K562 (cell line): ENCODE measurements around the gene RNF44. TPM values are rescaled to one million over a fixed set of nuclear protein-coding genes. Genes with fewer than 3 reads are reported as not detected.

Experiments
- ARID3B ChIP-seq: fragments of 250-450 bp; sonication (Bioruptor Pico); IDR thresholded peaks from 2 replicates; pipeline ENCODE4 v1.4.0; 2020; ENCODE audit warnings: borderline replicate concordance
- ASH1L ChIP-seq: fragments of 450-650 bp; IDR thresholded peaks from 2 replicates; pipeline ENCODE4 v1.6.1; 2018; ENCODE audit warnings: borderline replicate concordance, mild to moderate bottlenecking, low read depth; ENCODE audit not compliant: partially characterized antibody
- BRD4 ChIP-seq: fragments of 200-600 bp; sonication (generic); IDR thresholded peaks from 2 replicates; pipeline ENCODE4 v1.6.1; 2017; ENCODE audit warnings: inconsistent platforms
- CEBPB ChIP-seq: fragments of 450-650 bp; IDR thresholded peaks from 2 replicates; pipeline ENCODE4 v1.6.1; 2016; ENCODE audit warnings: missing genetic modification characterization, missing compliant biosample characterization
- ETV1 ChIP-seq: fragments of 450-650 bp; conservative IDR thresholded peaks from 2 replicates; pipeline ENCODE4 v1.6.1; 2016; ENCODE audit warnings: missing genetic modification characterization, control low read depth, low read depth, missing compliant biosample characterization
- GABPB1 ChIP-seq: sonication (generic); formaldehyde crosslinking; IDR thresholded peaks from 2 replicates; pipeline ENCODE4 v1.8.0; 2022; ENCODE audit warnings: mild to moderate bottlenecking, missing genetic modification reagents
- GTF2E2 ChIP-seq: fragments of 200-800 bp; sonication (Bioruptor generic); IDR thresholded peaks from 2 replicates; pipeline ENCODE4 v1.6.1; 2016; ENCODE audit warnings: missing genetic modification characterization, missing compliant biosample characterization
- NFIX ChIP-seq: fragments of 250-450 bp; sonication (Bioruptor Pico); IDR thresholded peaks from 2 replicates; pipeline ENCODE4 v1.4.0; 2020; ENCODE audit warnings: low read depth, mild to moderate bottlenecking, moderate library complexity
- SAP30 ChIP-seq: fragments of 200-600 bp; sonication (generic); IDR thresholded peaks from 2 replicates; pipeline ENCODE4 v1.6.1; 2012; ENCODE audit warnings: borderline replicate concordance, low read depth, mild to moderate bottlenecking, moderate library complexity, low read length, control low read depth, inconsistent platforms; ENCODE audit not compliant: insufficient read depth, poor library complexity, severe bottlenecking
- U2AF1 ChIP-seq: fragments of 200-400 bp; formaldehyde crosslinking; optimal IDR thresholded peaks from 2 replicates; pipeline ENCODE3; 2017; ENCODE audit warnings: mild to moderate bottlenecking, low read depth, low read length, moderate library complexity
- ZBTB2 ChIP-seq: fragments of 450-650 bp; IDR thresholded peaks from 2 replicates; pipeline ENCODE4 v1.6.1; 2016; ENCODE audit warnings: antibody characterized with exemption
- ZNF77 ChIP-seq: fragments of 250-450 bp; sonication (Bioruptor Pico); IDR thresholded peaks from 2 replicates; pipeline ENCODE4 v1.5.0; 2020
- polyA plus RNA-seq, 8 experiments: library from polyadenylated mRNA; depleted of rRNA in 4 of 8; stranded (reverse) in 5 of 8; unstranded in 3 of 8; fragments of >200 nt; fragmentation: Nextera tagmentation in 2 of 8; fragmentation: Illumina TruSeq in 1 of 8; extraction: Ambion mirVana in 2 of 8; extraction: Trizol in 1 of 8; gene quantifications; 2 replicates each; pipeline versions ENCODE4 v1.2.1 to v1.2.3, GENCODE V29; 2011 to 2014; ENCODE audit warnings: inconsistent platforms in 1 of 8, missing spikeins in 1 of 8
- total RNA-seq, 7 experiments: library from RNA; depleted of rRNA in 6 of 7; stranded (reverse); fragments of >200 nt in 6 of 7; fragmentation: Illumina TruSeq in 2 of 7; extraction: Trizol in 2 of 7; gene quantifications; 2 replicates each; pipeline versions ENCODE4 v1.2.1 to v1.2.3, GENCODE V29; 2011 to 2021; ENCODE audit warnings: low replicate concordance in 1 of 7
- TF ChIP-seq, protein P1 (sequence below): fragments of 450-650 bp; IDR thresholded peaks from 2 replicates; pipeline ENCODE4 v1.6.1; 2016; ENCODE audit warnings: mild to moderate bottlenecking, moderate library complexity

The RNF44 gene
- total and polyA plus RNA-seq, 9 of the 15 experiments (the other 6 are each of a cell fraction or from before 2014, with no cell fraction given) = 1.6 to 82.6 (median 7.4) TPM

- TF ChIP-seq BRD4 (0 out of 2 replicates have a peak, but pooled peaks have one; percentile 35), ARID3B (CRISPR knock-in tag) (no peak), ETV1 (tag) (peak; percentile 70), GABPB1 (CRISPR knock-in tag) (peak; percentile 94), NFIX (no peak), ASH1L (no peak), ZNF77 (CRISPR knock-in tag) (no peak), ZBTB2 (no peak), GTF2E2 (tag) (0 out of 2 replicates have a peak, but pooled peaks have one; percentile 0), SAP30 (peak; percentile 42), U2AF1 (no peak), CEBPB (tag) (peak; percentile 94)
- TF ChIP-seq, protein P1, sequence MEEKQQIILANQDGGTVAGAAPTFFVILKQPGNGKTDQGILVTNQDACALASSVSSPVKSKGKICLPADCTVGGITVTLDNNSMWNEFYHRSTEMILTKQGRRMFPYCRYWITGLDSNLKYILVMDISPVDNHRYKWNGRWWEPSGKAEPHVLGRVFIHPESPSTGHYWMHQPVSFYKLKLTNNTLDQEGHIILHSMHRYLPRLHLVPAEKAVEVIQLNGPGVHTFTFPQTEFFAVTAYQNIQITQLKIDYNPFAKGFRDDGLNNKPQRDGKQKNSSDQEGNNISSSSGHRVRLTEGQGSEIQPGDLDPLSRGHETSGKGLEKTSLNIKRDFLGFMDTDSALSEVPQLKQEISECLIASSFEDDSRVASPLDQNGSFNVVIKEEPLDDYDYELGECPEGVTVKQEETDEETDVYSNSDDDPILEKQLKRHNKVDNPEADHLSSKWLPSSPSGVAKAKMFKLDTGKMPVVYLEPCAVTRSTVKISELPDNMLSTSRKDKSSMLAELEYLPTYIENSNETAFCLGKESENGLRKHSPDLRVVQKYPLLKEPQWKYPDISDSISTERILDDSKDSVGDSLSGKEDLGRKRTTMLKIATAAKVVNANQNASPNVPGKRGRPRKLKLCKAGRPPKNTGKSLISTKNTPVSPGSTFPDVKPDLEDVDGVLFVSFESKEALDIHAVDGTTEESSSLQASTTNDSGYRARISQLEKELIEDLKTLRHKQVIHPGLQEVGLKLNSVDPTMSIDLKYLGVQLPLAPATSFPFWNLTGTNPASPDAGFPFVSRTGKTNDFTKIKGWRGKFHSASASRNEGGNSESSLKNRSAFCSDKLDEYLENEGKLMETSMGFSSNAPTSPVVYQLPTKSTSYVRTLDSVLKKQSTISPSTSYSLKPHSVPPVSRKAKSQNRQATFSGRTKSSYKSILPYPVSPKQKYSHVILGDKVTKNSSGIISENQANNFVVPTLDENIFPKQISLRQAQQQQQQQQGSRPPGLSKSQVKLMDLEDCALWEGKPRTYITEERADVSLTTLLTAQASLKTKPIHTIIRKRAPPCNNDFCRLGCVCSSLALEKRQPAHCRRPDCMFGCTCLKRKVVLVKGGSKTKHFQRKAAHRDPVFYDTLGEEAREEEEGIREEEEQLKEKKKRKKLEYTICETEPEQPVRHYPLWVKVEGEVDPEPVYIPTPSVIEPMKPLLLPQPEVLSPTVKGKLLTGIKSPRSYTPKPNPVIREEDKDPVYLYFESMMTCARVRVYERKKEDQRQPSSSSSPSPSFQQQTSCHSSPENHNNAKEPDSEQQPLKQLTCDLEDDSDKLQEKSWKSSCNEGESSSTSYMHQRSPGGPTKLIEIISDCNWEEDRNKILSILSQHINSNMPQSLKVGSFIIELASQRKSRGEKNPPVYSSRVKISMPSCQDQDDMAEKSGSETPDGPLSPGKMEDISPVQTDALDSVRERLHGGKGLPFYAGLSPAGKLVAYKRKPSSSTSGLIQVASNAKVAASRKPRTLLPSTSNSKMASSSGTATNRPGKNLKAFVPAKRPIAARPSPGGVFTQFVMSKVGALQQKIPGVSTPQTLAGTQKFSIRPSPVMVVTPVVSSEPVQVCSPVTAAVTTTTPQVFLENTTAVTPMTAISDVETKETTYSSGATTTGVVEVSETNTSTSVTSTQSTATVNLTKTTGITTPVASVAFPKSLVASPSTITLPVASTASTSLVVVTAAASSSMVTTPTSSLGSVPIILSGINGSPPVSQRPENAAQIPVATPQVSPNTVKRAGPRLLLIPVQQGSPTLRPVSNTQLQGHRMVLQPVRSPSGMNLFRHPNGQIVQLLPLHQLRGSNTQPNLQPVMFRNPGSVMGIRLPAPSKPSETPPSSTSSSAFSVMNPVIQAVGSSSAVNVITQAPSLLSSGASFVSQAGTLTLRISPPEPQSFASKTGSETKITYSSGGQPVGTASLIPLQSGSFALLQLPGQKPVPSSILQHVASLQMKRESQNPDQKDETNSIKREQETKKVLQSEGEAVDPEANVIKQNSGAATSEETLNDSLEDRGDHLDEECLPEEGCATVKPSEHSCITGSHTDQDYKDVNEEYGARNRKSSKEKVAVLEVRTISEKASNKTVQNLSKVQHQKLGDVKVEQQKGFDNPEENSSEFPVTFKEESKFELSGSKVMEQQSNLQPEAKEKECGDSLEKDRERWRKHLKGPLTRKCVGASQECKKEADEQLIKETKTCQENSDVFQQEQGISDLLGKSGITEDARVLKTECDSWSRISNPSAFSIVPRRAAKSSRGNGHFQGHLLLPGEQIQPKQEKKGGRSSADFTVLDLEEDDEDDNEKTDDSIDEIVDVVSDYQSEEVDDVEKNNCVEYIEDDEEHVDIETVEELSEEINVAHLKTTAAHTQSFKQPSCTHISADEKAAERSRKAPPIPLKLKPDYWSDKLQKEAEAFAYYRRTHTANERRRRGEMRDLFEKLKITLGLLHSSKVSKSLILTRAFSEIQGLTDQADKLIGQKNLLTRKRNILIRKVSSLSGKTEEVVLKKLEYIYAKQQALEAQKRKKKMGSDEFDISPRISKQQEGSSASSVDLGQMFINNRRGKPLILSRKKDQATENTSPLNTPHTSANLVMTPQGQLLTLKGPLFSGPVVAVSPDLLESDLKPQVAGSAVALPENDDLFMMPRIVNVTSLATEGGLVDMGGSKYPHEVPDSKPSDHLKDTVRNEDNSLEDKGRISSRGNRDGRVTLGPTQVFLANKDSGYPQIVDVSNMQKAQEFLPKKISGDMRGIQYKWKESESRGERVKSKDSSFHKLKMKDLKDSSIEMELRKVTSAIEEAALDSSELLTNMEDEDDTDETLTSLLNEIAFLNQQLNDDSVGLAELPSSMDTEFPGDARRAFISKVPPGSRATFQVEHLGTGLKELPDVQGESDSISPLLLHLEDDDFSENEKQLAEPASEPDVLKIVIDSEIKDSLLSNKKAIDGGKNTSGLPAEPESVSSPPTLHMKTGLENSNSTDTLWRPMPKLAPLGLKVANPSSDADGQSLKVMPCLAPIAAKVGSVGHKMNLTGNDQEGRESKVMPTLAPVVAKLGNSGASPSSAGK = no peak
Observed at GRCh38 chr5:176537554-176538229, 490 bp upstream of the RNF44 start (continued).
